Loucy (cell line): ENCODE results near the gene RBBP5.

Experiments
- CTCF ChIP-seq: fragments of 200-600 bp; sonication (generic); conservative IDR thresholded peaks from 2 replicates; pipeline ENCODE4 v1.5.1; 2014; ENCODE audit warnings: mild to moderate bottlenecking, antibody characterized with exemption, low read length
- EZH2phosphoT487 ChIP-seq: fragments of 200-600 bp; IDR thresholded peaks from 2 replicates; pipeline ENCODE4 v1.6.1; 2018; ENCODE audit warnings: antibody characterized with exemption, mild to moderate bottlenecking, moderate library complexity, borderline replicate concordance

DNA sequence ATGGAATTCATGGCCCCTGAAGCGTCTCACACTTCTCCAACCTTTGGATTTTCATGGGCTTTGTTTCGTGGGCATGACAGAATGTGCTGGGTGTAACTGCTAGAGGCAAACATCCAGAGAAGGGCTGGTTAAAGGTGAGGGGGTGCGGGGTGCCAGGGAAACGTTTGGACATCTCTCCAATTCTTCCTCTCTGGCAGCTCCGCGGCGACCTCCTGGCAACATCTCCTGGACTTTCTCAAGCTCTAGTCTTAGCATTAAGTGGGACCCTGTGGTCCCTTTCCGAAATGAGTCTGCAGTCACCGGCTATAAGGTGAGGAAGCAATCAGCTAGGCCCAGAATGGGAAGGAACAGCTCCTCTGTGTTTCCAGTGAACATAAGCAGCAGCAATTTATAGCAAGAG, 49.5 kb downstream of the RBBP5 start:
- no peak for TF ChIP-seq CTCF
- no peak for TF ChIP-seq EZH2phosphoT487
